Loucy (cell line): ENCODE measurements around the gene PA2G4.
A peak's percentile ranks its signal among the peaks of the same experiment; 100 is the strongest.

Source experiments
- H2AFZ ChIP-seq: fragments of 200-600 bp; sonication (generic); 2 replicates; pipeline ENCODE4 v1.6.0; 2016; ENCODE audit warnings: antibody characterized with exemption, mild to moderate bottlenecking, low read length, moderate library complexity
- H3F3A ChIP-seq: fragments of 200-600 bp; 2 replicates; pipeline ENCODE4 v1.6.0; 2016; ENCODE audit warnings: antibody characterized with exemption, low read depth, mild to moderate bottlenecking
- H3K27me3 ChIP-seq: fragments of 200-600 bp; sonication (generic); 2 replicates; pipeline ENCODE4 v1.6.1; 2014; ENCODE audit warnings: low read length, mild to moderate bottlenecking; ENCODE audit not compliant: insufficient read depth, poor library complexity, severe bottlenecking
- H3K36me3 ChIP-seq: fragments of 200-600 bp; sonication (generic); 2 replicates; pipeline ENCODE4 v1.6.1; 2016; ENCODE audit warnings: low read length; ENCODE audit not compliant: insufficient read depth
- H3K4me1 ChIP-seq: fragments of 200-600 bp; sonication (generic); 2 replicates; pipeline ENCODE4 v1.5.1; 2014; ENCODE audit warnings: low read length, mild to moderate bottlenecking; ENCODE audit not compliant: insufficient read depth, poor library complexity, severe bottlenecking
- H3K4me2 ChIP-seq: fragments of 200-600 bp; sonication (generic); 2 replicates; pipeline ENCODE4 v1.6.0; 2014; ENCODE audit warnings: antibody characterized with exemption, low read length, low read depth, mild to moderate bottlenecking; ENCODE audit not compliant: poor library complexity, severe bottlenecking
- H3K4me3 ChIP-seq: fragments of 200-600 bp; sonication (generic); 2 replicates; pipeline ENCODE4 v1.5.1; 2014; ENCODE audit warnings: low read length, mild to moderate bottlenecking, mixed read lengths; ENCODE audit not compliant: poor library complexity, severe bottlenecking
- H3K79me2 ChIP-seq: fragments of 200-600 bp; sonication (generic); 2 replicates; pipeline ENCODE4 v1.6.1; 2014; ENCODE audit warnings: low read length; ENCODE audit not compliant: insufficient read depth
- H3K9ac ChIP-seq: fragments of 200-600 bp; sonication (generic); 2 replicates; pipeline ENCODE4 v1.6.0; 2014; ENCODE audit warnings: mild to moderate bottlenecking, low read depth, low read length, moderate library complexity; ENCODE audit not compliant: poor library complexity, severe bottlenecking
- H3K9me2 ChIP-seq: fragments of 200-600 bp; sonication (generic); replicated peaks from 2 replicates; pipeline ENCODE4 v1.6.1; 2016; ENCODE audit warnings: low read depth, low read length, mixed read lengths
- H3K9me3 ChIP-seq: fragments of 200-600 bp; sonication (generic); 2 replicates; pipeline ENCODE4 v1.6.1; 2014; ENCODE audit warnings: mild to moderate bottlenecking, antibody characterized with exemption, low read length, low read depth; ENCODE audit not compliant: insufficient read depth
- H4K20me1 ChIP-seq: fragments of 200-600 bp; sonication (generic); 2 replicates; pipeline ENCODE4 v1.6.0; 2014; ENCODE audit warnings: antibody characterized with exemption, low read length, mild to moderate bottlenecking; ENCODE audit not compliant: insufficient read depth, poor library complexity, severe bottlenecking
- CTCF ChIP-seq: fragments of 200-600 bp; sonication (generic); conservative IDR thresholded peaks from 2 replicates; pipeline ENCODE4 v1.5.1; 2014; ENCODE audit warnings: mild to moderate bottlenecking, antibody characterized with exemption, low read length
- EZH2phosphoT487 ChIP-seq: fragments of 200-600 bp; IDR thresholded peaks from 2 replicates; pipeline ENCODE4 v1.6.1; 2018; ENCODE audit warnings: antibody characterized with exemption, mild to moderate bottlenecking, moderate library complexity, borderline replicate concordance

The PA2G4 gene

GRCh38 chr12:56078931-56079722, 25.2 kb upstream of the PA2G4 start:
- Histone ChIP-seq H3K4me3 (peak overlapping the region; percentile 86), H3K9me2 (no peaks in the 10 kb centered on the region), H3K4me1 (peaks cover 8% of the 10 kb centered on the region), H4K20me1 (no peaks in the 10 kb centered on the region), H3K4me2 (peak overlapping the region; percentile 99), H3K27me3 (no peaks in the 10 kb centered on the region), H3K9me3 (no peaks in the 10 kb centered on the region), H2AFZ (peak overlapping the region; percentile 99), H3K9ac (peak overlapping the region; percentile 58), H3K79me2 (no peaks in the 10 kb centered on the region), H3F3A (no peaks in the 10 kb centered on the region), H3K36me3 (no peaks in the 10 kb centered on the region)
- TF ChIP-seq CTCF: peak; percentile 59
- TF ChIP-seq EZH2phosphoT487: no peak

GRCh38 chr12:56079723-56080555, 24.4 kb upstream of the PA2G4 start, which contains the start of gene ERBB3:
TSS of gene ERBB3 (plus strand) at chr12:56080165. CDS start at chr12:56080301, 136 bp downstream.
- Histone ChIP-seq H4K20me1 (no peaks in the 10 kb centered on the region), H2AFZ (peak within 1 kb of the TSS; percentile 99), H3K9me2 (no peaks in the 10 kb centered on the region), H3K9me3 (no peaks in the 10 kb centered on the region), H3K4me3 (peak within 1 kb of the TSS; percentile 86), H3K79me2 (no peaks in the 10 kb centered on the region), H3K27me3 (no peaks in the 10 kb centered on the region), H3K4me2 (peak within 1 kb of the TSS; percentile 99), H3F3A (no peaks in the 10 kb centered on the region), H3K4me1 (peaks cover 8% of the 10 kb centered on the region), H3K36me3 (no peaks in the 10 kb centered on the region), H3K9ac (peak within 1 kb of the TSS; percentile 58)
- TF ChIP-seq CTCF: no peak

GRCh38 chr12:56080556-56081138, 23.7 kb upstream of the PA2G4 start:
- Histone ChIP-seq H3K9me2 (no peaks in the 10 kb centered on the region), H3K4me2 (peak overlapping the region; percentile 99), H3K9me3 (no peaks in the 10 kb centered on the region), H3K27me3 (no peaks in the 10 kb centered on the region), H2AFZ (no peak overlapping the region), H4K20me1 (no peaks in the 10 kb centered on the region), H3K9ac (no peak overlapping the region), H3K4me1 (peaks cover 8% of the 10 kb centered on the region), H3K79me2 (no peaks in the 10 kb centered on the region), H3K4me3 (peak overlapping the region; percentile 86), H3K36me3 (no peaks in the 10 kb centered on the region), H3F3A (no peaks in the 10 kb centered on the region)
- TF ChIP-seq CTCF (peak; percentile 23), EZH2phosphoT487 (no peak)
